HUES48 (cell line): ENCODE measurements around the gene GLRA2.

Experiments used
- H3K27ac ChIP-seq: one replicate; pipeline ENCODE4 v1.7.0; 2013; ENCODE audit warnings: low read depth, low read length, inconsistent platforms
- H3K27me3 ChIP-seq: 2 replicates; pipeline ENCODE4 v1.6.1; 2013; ENCODE audit warnings: mild to moderate bottlenecking, low read length; ENCODE audit not compliant: control insufficient read depth, insufficient read depth
- H3K36me3 ChIP-seq: 2 replicates; pipeline ENCODE4 v1.6.1; 2013; ENCODE audit warnings: low read length; ENCODE audit not compliant: control insufficient read depth, insufficient read depth
- H3K4me1 ChIP-seq: 2 replicates; pipeline ENCODE4 v1.6.1; 2013; ENCODE audit warnings: mild to moderate bottlenecking, low read length; ENCODE audit not compliant: control insufficient read depth, insufficient read depth
- H3K4me3 ChIP-seq: 2 replicates; pipeline ENCODE4 v1.5.1; 2013; ENCODE audit warnings: mild to moderate bottlenecking, low read depth, low read length
- H3K9ac ChIP-seq: 2 replicates; pipeline ENCODE4 v1.6.1; 2013; ENCODE audit warnings: mild to moderate bottlenecking, low read depth, low read length, moderate library complexity
- H3K9me3 ChIP-seq: 2 replicates; pipeline ENCODE4 v1.6.1; 2013; ENCODE audit warnings: low read length; ENCODE audit not compliant: control insufficient read depth, insufficient read depth

Gene GLRA2

DNA sequence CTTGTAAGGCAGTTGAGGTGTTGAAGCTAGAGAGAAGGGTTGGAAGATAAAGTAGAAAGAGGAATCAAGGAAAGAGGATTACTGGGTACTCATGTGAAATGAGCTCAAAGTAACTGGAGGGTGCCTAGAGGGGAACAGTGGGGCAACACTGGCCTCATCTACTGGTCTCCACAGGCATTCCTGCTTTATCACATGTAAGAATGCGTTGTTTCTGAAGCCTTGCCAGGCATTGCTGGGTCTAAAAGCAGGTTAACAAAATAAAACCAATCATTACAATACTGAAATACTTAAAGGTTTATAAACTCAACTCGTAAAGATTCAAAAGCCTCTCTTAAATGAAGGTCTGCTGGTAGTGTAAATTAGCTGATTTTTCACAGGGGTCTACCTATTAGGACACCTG lies 247.6 kb downstream of the GLRA2 start:
- Histone ChIP-seq H3K27ac (no peak overlapping the region), H3K4me3 (no peak overlapping the region), H3K36me3 (no peaks in the 10 kb centered on the region), H3K9me3 (0 out of 2 replicates have a peak, but pooled peaks cover 1% of the 10 kb centered on the region), H3K9ac (no peak overlapping the region), H3K27me3 (no peaks in the 10 kb centered on the region), H3K4me1 (no peaks in the 10 kb centered on the region)

GRCh38 chrX:14777525-14777924 lies 248.2 kb downstream of the GLRA2 start:
- Histone ChIP-seq H3K27me3 (no peaks in the 10 kb centered on the region), H3K27ac (no peak overlapping the region), H3K36me3 (no peaks in the 10 kb centered on the region), H3K9ac (no peak overlapping the region), H3K9me3 (no peaks in the 10 kb centered on the region), H3K4me1 (no peaks in the 10 kb centered on the region), H3K4me3 (no peak overlapping the region)

DNA sequence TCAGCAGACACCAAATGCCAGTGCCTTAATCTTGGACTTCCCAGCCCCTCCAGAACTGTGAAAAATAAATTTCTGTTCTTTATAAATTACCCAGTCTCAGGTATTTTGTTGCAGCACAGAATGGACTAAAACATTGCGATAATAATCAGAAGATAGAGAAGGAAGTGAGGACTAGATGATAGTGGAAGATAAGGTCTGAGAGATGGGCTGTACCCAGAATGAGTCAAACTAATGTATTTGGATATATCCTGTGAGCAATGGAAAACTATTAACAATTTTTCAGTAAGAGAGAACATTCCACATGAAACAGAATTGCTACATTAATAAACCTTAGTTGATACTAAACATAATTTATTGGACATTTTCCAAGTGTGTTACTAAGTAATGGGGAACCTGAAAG lies 250.2 kb downstream of the GLRA2 start:
- Histone ChIP-seq H3K27me3 (no peaks in the 10 kb centered on the region), H3K9me3 (no peaks in the 10 kb centered on the region), H3K4me1 (peaks cover 6% of the 10 kb centered on the region; the same call in 1 of the 2 replicates), H3K36me3 (no peaks in the 10 kb centered on the region), H3K27ac (no peak overlapping the region), H3K9ac (no peak overlapping the region), H3K4me3 (no peak overlapping the region)
